Body of pancreas (tissue), 4 donors: ENCODE data around the gene GJC2. TPM values are rescaled to one million over a fixed set of nuclear protein-coding genes. Genes with fewer than 3 reads are reported as not detected.
"Not testable (repeated sequence)": the region's sequence is repeated elsewhere in the genome, so short reads cannot be mapped to it uniquely, and the experiment has no call there.

Experiments
- ATAC-seq: fragments of 150-250 bp; one replicate; pipeline ENCODE4 v1.9.1; 2016
- DNase-seq, 4 donors: peaks; one replicate each; pipeline ENCODE4 v3.0.0-alpha.2; 2019
- H3K27ac ChIP-seq, 4 donors: fragments of 200-600 bp; sonication (generic); 1 replicate in 3 of 4; 2 replicates in 1 of 4; pipeline versions ENCODE4 v1.5.1 to v1.6.1; 2016 to 2019; ENCODE audit warnings: mild to moderate bottlenecking in 1 of 4, mixed read lengths in 1 of 4, moderate library complexity in 1 of 4
- H3K27me3 ChIP-seq, 2 donors: fragments of 200-600 bp; sonication (generic); one replicate each; pipeline ENCODE4 v1.6.0; 2016; ENCODE audit warnings: mild to moderate bottlenecking in 1 of 2
- H3K36me3 ChIP-seq, 2 donors: fragments of 200-600 bp; sonication (generic); replicated peaks in 1 of 2; 2 replicates each; pipeline ENCODE4 v1.5.1; 2016; ENCODE audit warnings: low read depth in 2 of 2; ENCODE audit not compliant: insufficient read depth in 1 of 2
- H3K4me1 ChIP-seq: fragments of 200-600 bp; sonication (generic); one replicate; pipeline ENCODE4 v1.6.0; 2016
- H3K4me3 ChIP-seq, 2 donors: fragments of 200-600 bp; sonication (generic); 1 replicate in 1 of 2; 2 replicates in 1 of 2; pipeline ENCODE4 v1.5.1; 2016 to 2019
- H3K9me3 ChIP-seq, 3 donors: fragments of 200-600 bp; sonication (generic); 1 replicate in 2 of 3; 2 replicates in 1 of 3; pipeline ENCODE4 v1.5.1; 2016
- CTCF ChIP-seq, 7 experiments: fragments of 450-650 bp in 4 of 7; fragments of 200-600 bp in 3 of 7; sonication (generic) in 3 of 7; IDR thresholded peaks; one replicate each; pipeline ENCODE4 v1.5.1; 2016 to 2019; ENCODE audit warnings: antibody characterized with exemption in 7 of 7
- POLR2A ChIP-seq, 3 donors: fragments of 450-650 bp; IDR thresholded peaks; one replicate each; pipeline ENCODE4 v1.6.1; 2016; ENCODE audit warnings: antibody characterized with exemption in 3 of 3, mild to moderate bottlenecking in 2 of 3
- WGBS, 2 donors: methylation state at CpG; one replicate each; pipeline ENCODE4 v1.1.5; 2017; 5-methylcytosine and 5-hydroxymethylcytosine counted together
- intact Hi-C: fragments of 100-400 bp; cut with DNase I; formaldehyde crosslinking; loops from one replicate; pipeline ENCODE4 v1.15.1; 2023
- total RNA-seq, 2 donors: library from RNA; depleted of rRNA; stranded (reverse); fragments of >200 nt; gene quantifications; one replicate each; pipeline ENCODE4 v1.1.0, GENCODE V29; 2016

The GJC2 gene
- total RNA-seq, 2 donors from 2014 or later: 0.33 to 1.6 TPM

- TF ChIP-seq CTCF (IDR thresholded peaks at IDR 0.05) (no peak), POLR2A (IDR thresholded peaks at IDR 0.05) (no peak)
- Histone ChIP-seq H3K9me3 (no peaks in the 10 kb centered on the region), H3K27me3 (no peaks in the 10 kb centered on the region), H3K4me1 (no peaks in the 10 kb centered on the region), H3K4me3 (no peak overlapping the region), H3K27ac (no peak overlapping the region), H3K36me3 (no peaks in the 10 kb centered on the region)
- DNase-seq (no peak), ATAC-seq (no peak)
- WGBS, 2 donors: 87 to 95% methylated on average over 22 to 28 of the region's 32 CpGs
- intact Hi-C loops: no loop called here
Observed at GRCh38 chr1:228182296-228183030, 32.7 kb downstream of the GJC2 start.

- no peak overlapping the region for H3K27ac ChIP-seq
- intact Hi-C loops: no loop called here
- WGBS, 2 donors: 81 to 88% methylated on average over 7 of the region's 7 CpGs
Observed at GRCh38 chr1:228184152-228184551, 34.4 kb downstream of the GJC2 start.

GRCh38 chr1:228185641-228185965 lies 35.9 kb downstream of the GJC2 start:
- TF ChIP-seq CTCF (IDR thresholded peaks at IDR 0.05) (no peak), POLR2A (IDR thresholded peaks at IDR 0.05) (no peak)
- 78 to 79% methylated on average over 11 of the region's 11 CpGs for WGBS, 2 donors
- Histone ChIP-seq H3K27me3 (no peaks in the 10 kb centered on the region), H3K27ac (no peak overlapping the region), H3K36me3 (no peaks in the 10 kb centered on the region), H3K4me1 (no peaks in the 10 kb centered on the region), H3K9me3 (no peaks in the 10 kb centered on the region), H3K4me3 (no peak overlapping the region)
- intact Hi-C loops: no loop called here
- DNase-seq (no peak), ATAC-seq (no peak)

More at GRCh38 chr1:228184152-228184551, 34.4 kb downstream of the GJC2 start:
- Histone ChIP-seq H3K4me3 (no peak overlapping the region), H3K36me3 (no peaks in the 10 kb centered on the region), H3K27me3 (no peaks in the 10 kb centered on the region), H3K9me3 (no peaks in the 10 kb centered on the region), H3K4me1 (no peaks in the 10 kb centered on the region)
- ATAC-seq (no peak), DNase-seq (no peak)
- TF ChIP-seq POLR2A (IDR thresholded peaks at IDR 0.05) (no peak), CTCF (IDR thresholded peaks at IDR 0.05) (no peak)

- intact Hi-C loops: not testable (repeated sequence)
- WGBS, 2 donors: 66 to 71% methylated on average over 2 of the region's 2 CpGs
Observed at GRCh38 chr1:228188249-228188648, 38.5 kb downstream of the GJC2 start.

GRCh38 chr1:228190182-228190581 lies 40.5 kb downstream of the GJC2 start:
- no peak for ATAC-seq
- intact Hi-C loops: no loop called here
- WGBS, 2 donors: 78 to 92% methylated on average over 14 of the region's 14 CpGs

More at GRCh38 chr1:228188249-228188648, 38.5 kb downstream of the GJC2 start:
- not testable (repeated sequence) for H3K27me3 ChIP-seq, H3K4me1 ChIP-seq, H3K4me3 ChIP-seq, H3K27ac ChIP-seq, ATAC-seq, H3K36me3 ChIP-seq, H3K9me3 ChIP-seq, DNase-seq

More at GRCh38 chr1:228190182-228190581, 40.5 kb downstream of the GJC2 start:
- TF ChIP-seq CTCF (IDR thresholded peaks at IDR 0.05) (no peak), POLR2A (IDR thresholded peaks at IDR 0.05) (no peak)
- H3K4me1 ChIP-seq: no peaks in the 10 kb centered on the region
- DNase-seq: no peak
- no peak overlapping the region for H3K4me3 ChIP-seq
- no peaks in the 10 kb centered on the region for H3K27me3 ChIP-seq
- no peak overlapping the region for H3K27ac ChIP-seq
- H3K36me3 ChIP-seq: no peaks in the 10 kb centered on the region
- no peaks in the 10 kb centered on the region for H3K9me3 ChIP-seq
